ENCODE data around the gene LPAR5. TPM values are rescaled to one million over a fixed set of nuclear protein-coding genes. Genes with fewer than 3 reads are reported as not detected.

Gene LPAR5
- total RNA-seq, 1 donor from 2014 or later: 0.57 TPM

DNA sequence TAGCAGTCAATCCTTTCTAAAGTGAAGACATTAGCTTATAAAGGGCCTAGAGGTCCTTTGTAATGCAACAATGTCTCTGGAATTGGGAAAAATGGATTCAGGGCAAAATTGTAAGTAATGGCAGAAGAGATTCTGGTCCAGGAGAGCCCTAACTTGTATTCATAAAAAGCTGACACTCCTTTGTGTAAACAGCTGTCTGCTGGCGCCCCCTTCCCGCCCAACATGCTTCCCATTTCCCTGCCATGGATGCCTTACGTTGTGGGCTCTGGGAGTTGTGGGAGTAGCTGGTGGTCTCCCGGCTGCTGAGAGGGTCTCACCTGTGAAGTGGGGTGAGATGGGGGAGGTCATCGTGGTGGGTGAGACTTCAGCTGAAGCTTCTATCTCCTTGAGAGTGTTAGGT lies 9.1 kb upstream of the LPAR5 start:
- no peak for DNase-seq (ENCODE audit: low spot score)
- Mint-ChIP-seq H3K4me1 (ENCODE audit: low read depth) (no peaks in the 10 kb centered on the region), H3K9me3 (ENCODE audit: low read depth) (peaks cover 10% of the 10 kb centered on the region)

DNA sequence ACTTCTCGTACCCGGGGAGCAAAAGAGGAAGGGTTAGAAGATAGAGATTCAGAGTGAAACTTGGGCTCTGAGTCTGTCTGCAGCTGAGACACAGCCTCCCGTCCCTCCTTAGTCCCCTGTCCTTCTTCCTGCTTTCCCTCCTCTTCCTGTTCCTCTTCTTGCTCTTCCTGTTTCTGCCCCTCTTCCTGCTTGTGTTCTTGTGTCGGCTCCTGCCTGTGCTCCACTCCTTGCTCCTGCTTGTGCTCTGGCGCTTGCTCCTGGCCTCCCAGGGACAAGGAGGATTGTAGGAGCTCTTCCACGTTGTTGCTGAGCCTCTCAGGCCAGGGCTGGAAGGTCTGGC lies 8.5 kb upstream of the LPAR5 start:
- Mint-ChIP-seq H3K4me1 (ENCODE audit: low read depth) (no peaks in the 10 kb centered on the region), H3K9me3 (ENCODE audit: low read depth) (peaks cover 10% of the 10 kb centered on the region), H3K27me3 (ENCODE audit: low read depth) (peaks cover 10% of the 10 kb centered on the region), H3K27ac (ENCODE audit: unreplicated experiment) (no peak overlapping the region), H3K36me3 (ENCODE audit: low read depth) (peaks cover 19% of the 10 kb centered on the region), H3K4me3 (ENCODE audit: unreplicated experiment) (no peak overlapping the region)
- TF ChIP-seq, protein P1, sequence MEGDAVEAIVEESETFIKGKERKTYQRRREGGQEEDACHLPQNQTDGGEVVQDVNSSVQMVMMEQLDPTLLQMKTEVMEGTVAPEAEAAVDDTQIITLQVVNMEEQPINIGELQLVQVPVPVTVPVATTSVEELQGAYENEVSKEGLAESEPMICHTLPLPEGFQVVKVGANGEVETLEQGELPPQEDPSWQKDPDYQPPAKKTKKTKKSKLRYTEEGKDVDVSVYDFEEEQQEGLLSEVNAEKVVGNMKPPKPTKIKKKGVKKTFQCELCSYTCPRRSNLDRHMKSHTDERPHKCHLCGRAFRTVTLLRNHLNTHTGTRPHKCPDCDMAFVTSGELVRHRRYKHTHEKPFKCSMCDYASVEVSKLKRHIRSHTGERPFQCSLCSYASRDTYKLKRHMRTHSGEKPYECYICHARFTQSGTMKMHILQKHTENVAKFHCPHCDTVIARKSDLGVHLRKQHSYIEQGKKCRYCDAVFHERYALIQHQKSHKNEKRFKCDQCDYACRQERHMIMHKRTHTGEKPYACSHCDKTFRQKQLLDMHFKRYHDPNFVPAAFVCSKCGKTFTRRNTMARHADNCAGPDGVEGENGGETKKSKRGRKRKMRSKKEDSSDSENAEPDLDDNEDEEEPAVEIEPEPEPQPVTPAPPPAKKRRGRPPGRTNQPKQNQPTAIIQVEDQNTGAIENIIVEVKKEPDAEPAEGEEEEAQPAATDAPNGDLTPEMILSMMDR (IDR thresholded peaks at IDR 0.05): no peak
- no peak for DNase-seq (ENCODE audit: low spot score)

More for the DNA sequence above, 9.1 kb upstream of the LPAR5 start:
- Mint-ChIP-seq H3K27ac (ENCODE audit: unreplicated experiment) (no peak overlapping the region), H3K27me3 (ENCODE audit: low read depth) (peaks cover 10% of the 10 kb centered on the region), H3K36me3 (ENCODE audit: low read depth) (peaks cover 19% of the 10 kb centered on the region), H3K4me3 (ENCODE audit: unreplicated experiment) (no peak overlapping the region)
- TF ChIP-seq, protein P1 (IDR thresholded peaks at IDR 0.05): peak; percentile 70

DNA sequence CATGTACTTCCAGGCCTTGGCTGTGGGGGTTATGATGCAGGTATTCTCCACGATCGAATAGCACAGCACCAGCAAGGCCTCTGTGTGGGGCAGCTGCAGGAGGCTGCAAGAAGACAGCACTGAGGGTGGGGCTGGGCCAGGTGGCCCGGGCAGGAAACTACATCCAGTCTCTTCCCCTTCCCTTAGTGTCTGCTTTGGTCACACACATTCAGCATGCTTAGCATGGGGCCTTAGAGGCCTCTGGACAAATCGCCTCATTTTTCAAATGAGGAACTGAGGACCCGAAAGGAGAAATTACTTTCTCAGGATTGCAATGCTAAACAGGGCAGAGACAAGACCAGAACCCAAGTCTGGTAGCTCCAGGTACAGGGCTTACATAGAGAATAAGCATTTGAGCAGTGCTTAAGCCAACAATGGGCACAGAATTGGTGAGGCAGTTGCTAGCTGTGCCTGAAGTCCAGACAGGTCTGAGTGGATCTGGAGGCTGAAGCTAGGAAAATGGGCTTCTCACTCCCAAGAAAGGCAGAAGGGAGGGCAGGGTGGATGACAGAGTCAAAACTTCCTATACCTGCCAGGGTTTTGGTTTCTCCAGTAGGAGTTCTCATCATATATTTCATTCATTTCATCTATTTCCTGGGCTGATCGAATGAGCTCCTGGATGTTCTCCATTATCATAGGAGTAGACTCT lies 8.0 kb upstream of the LPAR5 start:
- TF ChIP-seq, protein P1 (IDR thresholded peaks at IDR 0.05): no peak
- peaks cover 19% of the 10 kb centered on the region for H3K36me3 Mint-ChIP-seq (ENCODE audit: low read depth)
- H3K9me3 Mint-ChIP-seq (ENCODE audit: low read depth): peaks cover 10% of the 10 kb centered on the region
- H3K27ac Mint-ChIP-seq (ENCODE audit: unreplicated experiment): no peak overlapping the region
- DNase-seq (ENCODE audit: low spot score): no peak
- H3K27me3 Mint-ChIP-seq (ENCODE audit: low read depth): peaks cover 10% of the 10 kb centered on the region
- H3K4me3 Mint-ChIP-seq (ENCODE audit: unreplicated experiment): no peak overlapping the region
- no peaks in the 10 kb centered on the region for H3K4me1 Mint-ChIP-seq (ENCODE audit: low read depth)

DNA sequence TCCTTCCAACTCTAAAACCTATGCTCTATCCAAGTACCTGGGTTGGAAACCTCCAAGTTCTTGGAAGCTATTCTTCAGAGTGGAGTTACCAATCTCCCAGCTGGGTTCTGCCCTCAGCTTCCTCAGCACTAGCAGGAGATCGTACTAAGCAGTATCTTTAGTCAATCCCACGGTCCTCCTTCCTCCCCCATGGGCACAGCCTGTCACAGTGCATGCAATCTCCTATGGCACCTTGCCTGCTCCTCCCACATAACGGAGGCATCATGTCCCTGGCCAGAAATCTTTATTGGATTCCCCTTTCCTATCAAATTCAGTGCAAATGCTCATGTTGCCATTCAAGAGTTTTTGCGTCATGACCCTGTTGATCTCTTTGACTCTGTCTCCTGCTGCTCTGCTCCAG lies 5.4 kb upstream of the LPAR5 start:
- DNase-seq (ENCODE audit: low spot score): no peak
- Mint-ChIP-seq H3K27ac (ENCODE audit: unreplicated experiment) (no peak overlapping the region), H3K27me3 (ENCODE audit: low read depth) (peaks cover 10% of the 10 kb centered on the region), H3K36me3 (ENCODE audit: low read depth) (peaks cover 6% of the 10 kb centered on the region), H3K9me3 (ENCODE audit: low read depth) (peaks cover 10% of the 10 kb centered on the region), H3K4me1 (ENCODE audit: low read depth) (peaks cover 5% of the 10 kb centered on the region), H3K4me3 (ENCODE audit: unreplicated experiment) (no peak overlapping the region)
- TF ChIP-seq, protein P1 (IDR thresholded peaks at IDR 0.05): no peak

DNA sequence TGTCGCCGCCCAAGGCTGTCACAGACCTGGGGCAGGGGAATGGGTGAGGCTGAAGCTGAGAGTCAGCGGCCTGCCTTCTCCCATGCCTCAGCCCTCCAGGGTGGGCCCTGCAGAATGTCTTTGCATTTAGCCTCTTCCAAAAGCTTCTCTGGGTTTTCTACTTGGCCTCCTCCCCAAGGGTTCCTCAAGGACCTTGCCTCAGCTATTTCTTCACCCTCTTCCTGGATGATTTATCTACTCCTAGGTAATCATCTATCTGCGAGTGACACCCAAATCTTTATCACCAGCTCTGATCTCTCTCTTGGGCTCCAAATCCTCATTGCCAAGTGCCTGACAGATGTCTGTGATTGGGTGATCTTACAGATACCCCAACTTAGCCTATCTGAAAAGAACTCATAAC lies 4.7 kb upstream of the LPAR5 start:
- Mint-ChIP-seq H3K9me3 (ENCODE audit: low read depth) (peaks cover 10% of the 10 kb centered on the region), H3K27ac (ENCODE audit: unreplicated experiment) (no peak overlapping the region), H3K36me3 (ENCODE audit: low read depth) (peaks cover 6% of the 10 kb centered on the region), H3K4me3 (ENCODE audit: unreplicated experiment) (no peak overlapping the region), H3K4me1 (ENCODE audit: low read depth) (peaks cover 10% of the 10 kb centered on the region), H3K27me3 (ENCODE audit: low read depth) (peaks cover 10% of the 10 kb centered on the region)
- no peak for DNase-seq (ENCODE audit: low spot score)
- TF ChIP-seq, protein P1 (IDR thresholded peaks at IDR 0.05): no peak

Measured in chondrocyte (in vitro differentiated cells).